Pancreas (tissue), 10 donors: ENCODE measurements around the gene GALNT17. TPM values are rescaled to one million over a fixed set of nuclear protein-coding genes. Genes with fewer than 3 reads are reported as not detected.

ENCODE experiments used
- ATAC-seq, 4 donors: fragments of 200-7000 bp; cut with Tn5 transposase; one replicate each; pipeline versions ENCODE4 v1.8.0 to v1.9.1; 2020; ENCODE audit warnings: mild to moderate bottlenecking in 4 of 4, moderate library complexity in 4 of 4
- DNase-seq, 6 donors: peaks; one replicate each; pipeline ENCODE4 v3.0.0-alpha.2; 2020
- FAIRE-seq: peaks from 2 replicates; lab custom pipeline; 2012; peaks lifted over from hg19 to GRCh38; lab: Jason Lieb, UNC
- H3K27ac ChIP-seq, 4 donors: fragments of 200-600 bp; sonication (generic); 1 replicate in 3 of 4; 2 replicates in 1 of 4; pipeline versions ENCODE4 v1.5.0 to v1.8.0; 2020
- H3K27me3 ChIP-seq, 4 donors: fragments of 200-600 bp; one replicate each; pipeline ENCODE4 v1.8.0; 2021
- H3K36me3 ChIP-seq, 3 donors: fragments of 200-600 bp; sonication (generic) in 1 of 3; one replicate each; pipeline versions ENCODE4 v1.5.0 to v1.8.0; 2020 to 2021
- H3K4me1 ChIP-seq, 3 donors: fragments of 200-600 bp; one replicate each; pipeline ENCODE4 v1.8.0; 2021
- H3K4me3 ChIP-seq, 4 donors: fragments of 200-600 bp; sonication (generic) in 2 of 4; one replicate each; pipeline versions ENCODE4 v1.5.0 to v1.8.0; 2020 to 2021
- H3K9me3 ChIP-seq, 4 donors: fragments of 200-600 bp; one replicate each; pipeline ENCODE4 v1.8.0; 2021
- CTCF ChIP-seq, 4 donors: fragments of 200-600 bp; sonication (generic) in 3 of 4; IDR thresholded peaks; one replicate each; pipeline versions ENCODE4 v1.5.0 to v1.8.0; 2021; ENCODE audit warnings: antibody characterized with exemption in 4 of 4
- WGBS, 2 donors: extraction: QIAGEN DNeasy Blood & Tissue Kit; methylation state at CpG; one replicate each; pipeline ENCODE4 v1.1.7; 2013; 5-methylcytosine and 5-hydroxymethylcytosine counted together
- intact Hi-C, 3 donors: fragments of 100-400 bp; cut with DNase I; formaldehyde crosslinking; loops; one replicate each; pipeline versions ENCODE4 v1.11.1 to v1.14.2; 2022
- polyA plus RNA-seq, 2 donors: library from polyadenylated mRNA; stranded (reverse); fragments of 200-250 nt; gene quantifications; one replicate each; pipeline ENCODE4 v1.2.3, GENCODE V29; 2013
- total RNA-seq, 6 donors: library from RNA; stranded (reverse); fragmentation: NEBNext Ultra II Directional in 4 of 6; extraction: Animal tissue kit (Norgen Biotek cat#: 25700) in 4 of 6; gene quantifications; one replicate each; pipeline versions ENCODE4 v1.2.1 to v1.2.4, GENCODE V29; 2021 to 2023
- donor health status: healthy with polysubstance abuse.
- donor health status: DM: no; HTN: no; CAD: no; lungs with moderate emphysema.
- donor health status: DM: no; HTN: no; CAD: no.
- donor health status: control.
- donor health status: control.
- donor health status: Bipolar disorder and iron deficiency.
- donor health status: DM: yes; HTN: yes; CAD: no.
- donor health status: DM: no; HTN: no; CAD: no.
- donor health status: DM: no; HTN: no; CAD: no.
- donor health status: DM: yes; HTN: yes; CAD: no.

Gene GALNT17
- total and polyA plus RNA-seq, 8 donors = 0.70 to 4.6 (median 2.9) TPM

DNA sequence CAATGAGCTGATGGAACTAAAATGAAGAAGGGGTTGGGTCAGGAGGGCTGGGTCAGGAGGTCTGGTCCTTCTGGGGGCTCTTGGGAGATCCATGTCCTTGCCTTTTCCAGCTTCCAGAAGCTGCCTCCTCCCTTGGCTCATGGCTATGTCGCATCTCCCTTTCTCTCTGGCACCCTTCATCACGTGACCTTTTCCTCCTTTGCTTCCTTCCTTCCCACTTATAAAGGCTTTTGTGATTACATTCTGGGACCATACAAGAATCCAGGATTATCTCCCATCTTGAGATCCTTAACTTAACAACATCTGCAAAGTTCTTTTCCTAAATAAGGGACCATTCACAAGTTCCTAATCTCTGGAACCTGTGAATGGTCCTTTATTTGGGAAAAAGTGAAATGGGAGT is 290.2 kb downstream of the GALNT17 start:
- FAIRE-seq (no peak), ATAC-seq (no peak), DNase-seq (no peak)
- H3K27me3 ChIP-seq = no peaks in the 10 kb centered on the region
- H3K9me3 ChIP-seq = no peaks in the 10 kb centered on the region
- intact Hi-C loops = no loop called here
- no peaks in the 10 kb centered on the region for H3K36me3 ChIP-seq
- no peak for TF ChIP-seq CTCF (IDR thresholded peaks at IDR 0.05)
- H3K4me1 ChIP-seq = no peaks in the 10 kb centered on the region
- H3K4me3 ChIP-seq = no peak overlapping the region
- 86 to 88% methylated on average over 2 of the region's 2 CpGs for WGBS, 2 donors
- no peak overlapping the region for H3K27ac ChIP-seq

GRCh38 chr7:71424166-71425035 is 292.5 kb downstream of the GALNT17 start:
- no peak for TF ChIP-seq CTCF (IDR thresholded peaks at IDR 0.05)
- no peaks in the 10 kb centered on the region for H3K27me3 ChIP-seq
- H3K4me1 ChIP-seq = no peaks in the 10 kb centered on the region
- no peaks in the 10 kb centered on the region for H3K9me3 ChIP-seq
- 55 to 72% methylated on average over 9 of the region's 9 CpGs for WGBS, 2 donors
- H3K27ac ChIP-seq = no peak overlapping the region
- DNase-seq = no peak
- no peaks in the 10 kb centered on the region for H3K36me3 ChIP-seq
- intact Hi-C loops = no loop called here
- FAIRE-seq = no peak
- no peak overlapping the region for H3K4me3 ChIP-seq
- ATAC-seq = no peak

DNA sequence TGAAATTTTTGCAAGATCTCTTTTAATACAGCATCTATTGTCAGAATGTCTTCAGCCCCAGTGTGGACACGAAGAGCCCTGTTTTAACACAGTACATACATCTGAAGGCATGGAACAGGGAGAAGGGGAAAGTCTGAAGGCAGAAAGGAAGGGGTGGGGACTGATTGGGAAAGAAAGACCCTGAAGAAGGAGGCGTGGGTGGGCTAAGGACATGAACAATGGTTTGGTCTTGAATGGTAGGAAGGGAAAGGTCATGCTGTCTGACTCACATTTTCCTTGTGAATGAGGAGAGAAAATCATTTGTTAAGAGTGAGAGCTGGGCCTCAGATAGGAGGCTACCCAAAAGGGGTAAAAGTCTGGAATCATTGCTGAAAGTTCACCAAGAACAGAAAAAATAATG is 297.1 kb downstream of the GALNT17 start:
- intact Hi-C loops = no loop called here
- Histone ChIP-seq H3K27me3 (no peaks in the 10 kb centered on the region), H3K27ac (no peak overlapping the region), H3K9me3 (no peaks in the 10 kb centered on the region), H3K36me3 (no peaks in the 10 kb centered on the region), H3K4me3 (no peak overlapping the region), H3K4me1 (no peaks in the 10 kb centered on the region)
- 76 to 83% methylated on average over 2 of the region's 2 CpGs for WGBS, 2 donors
- no peak for TF ChIP-seq CTCF (IDR thresholded peaks at IDR 0.05)
- ATAC-seq (no peak), DNase-seq (no peak), FAIRE-seq (no peak)

DNA sequence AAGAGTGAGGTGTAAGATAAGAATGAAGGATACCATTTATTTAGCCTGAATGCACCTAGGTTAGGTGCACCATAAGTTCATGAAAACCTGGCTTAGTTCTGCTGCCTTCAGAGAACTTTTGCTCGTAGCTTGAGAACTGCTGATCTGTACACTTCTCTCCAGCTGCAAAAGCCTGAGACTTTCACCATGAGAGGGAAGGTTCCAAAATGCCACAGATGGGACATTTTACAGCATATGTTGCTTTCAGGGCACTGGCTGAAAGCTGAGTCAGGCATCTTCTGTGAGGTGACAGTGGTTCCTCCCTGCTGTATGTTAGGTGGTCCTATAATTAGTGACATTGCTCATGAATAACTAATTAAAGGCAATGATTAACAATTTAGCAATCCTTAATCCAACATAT is 298.3 kb downstream of the GALNT17 start:
- FAIRE-seq = no peak
- no peak for TF ChIP-seq CTCF (IDR thresholded peaks at IDR 0.05)
- Histone ChIP-seq H3K27ac (no peak overlapping the region), H3K36me3 (no peaks in the 10 kb centered on the region), H3K4me3 (no peak overlapping the region), H3K4me1 (no peaks in the 10 kb centered on the region), H3K27me3 (no peaks in the 10 kb centered on the region), H3K9me3 (no peaks in the 10 kb centered on the region)
- 74 to 86% methylated on average over 1 of the region's 1 CpG for WGBS, 2 donors
- no peak for ATAC-seq
- DNase-seq = no peak
- intact Hi-C loops = no loop called here

GRCh38 chr7:71439321-71439720 is 307.4 kb downstream of the GALNT17 start:
- Histone ChIP-seq H3K4me3 (no peak overlapping the region), H3K27ac (no peak overlapping the region), H3K9me3 (no peaks in the 10 kb centered on the region), H3K27me3 (no peaks in the 10 kb centered on the region), H3K36me3 (no peaks in the 10 kb centered on the region), H3K4me1 (no peaks in the 10 kb centered on the region)
- TF ChIP-seq CTCF (IDR thresholded peaks at IDR 0.05) = no peak
- ATAC-seq (no peak), DNase-seq (no peak), FAIRE-seq (no peak)
- WGBS, 2 donors = 64 to 73% methylated on average over 7 of the region's 7 CpGs
- intact Hi-C loops = no loop called here
